Measurements from ENCODE around the gene TBK1.

- TF ChIP-seq MYC (IDR thresholded peaks at IDR 0.05; ENCODE audit: borderline replicate concordance, low read length) = no peak
- no peak for TF ChIP-seq EP300 (IDR thresholded peaks at IDR 0.05)
Measured at GRCh38 chr12:64427988-64428387, 23.9 kb upstream of the TBK1 start.
